HG03457 (cell line): ENCODE results near the gene CAPS.

Experiments used
- ATAC-seq: cut with Tn5 transposase; IDR thresholded peaks from one replicate; pipeline ENCODE4 v1.9.1; 2021; ENCODE audit warnings: moderate number of reproducible peaks; ENCODE audit not compliant: unreplicated experiment

CAPS gene

GRCh38 chr19:5891938-5892771 lies 21.9 kb upstream of the CAPS start:
- no peak for ATAC-seq

GRCh38 chr19:5892772-5893275 lies 21.2 kb upstream of the CAPS start:
- no peak for ATAC-seq

- ATAC-seq, result no peak
Observed at GRCh38 chr19:5893296-5893903, 20.7 kb upstream of the CAPS start.

- no peak for ATAC-seq
Observed at GRCh38 chr19:5893907-5894703, 19.9 kb upstream of the CAPS start.

DNA sequence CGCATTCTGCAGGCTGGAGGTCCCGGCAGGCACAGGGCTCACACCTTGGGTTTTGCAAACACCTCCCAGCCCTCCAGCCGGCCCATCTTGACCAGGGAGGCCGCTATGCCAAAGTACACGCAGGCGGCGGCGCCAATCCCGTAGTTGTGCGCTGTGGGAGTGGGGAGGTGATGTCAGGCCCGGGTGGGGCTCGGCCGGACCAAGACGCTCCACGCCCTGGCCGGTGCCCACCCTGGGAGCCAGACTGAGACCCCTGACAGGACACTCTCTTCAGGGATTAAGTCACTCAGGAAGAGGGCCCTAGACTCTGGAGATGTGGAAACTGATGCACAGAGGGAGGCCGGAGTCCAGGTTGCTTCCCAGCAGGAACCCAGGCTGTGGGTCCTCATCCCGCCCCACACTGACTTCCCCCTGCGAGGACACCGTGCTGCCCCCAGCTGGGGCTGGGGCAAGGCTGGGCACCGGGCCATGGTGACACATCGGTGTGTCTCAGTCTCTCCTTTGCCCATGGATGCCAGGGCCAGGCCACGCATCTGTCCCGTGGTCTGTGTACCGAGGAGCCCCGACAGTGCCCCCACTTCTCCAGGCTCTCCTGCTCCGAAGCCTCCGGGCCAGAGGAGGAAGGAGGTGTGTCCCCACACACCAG lies 19.2 kb upstream of the CAPS start:
- no peak for ATAC-seq

- no peak for ATAC-seq
Observed at GRCh38 chr19:5895409-5895808, 18.6 kb upstream of the CAPS start.

DNA sequence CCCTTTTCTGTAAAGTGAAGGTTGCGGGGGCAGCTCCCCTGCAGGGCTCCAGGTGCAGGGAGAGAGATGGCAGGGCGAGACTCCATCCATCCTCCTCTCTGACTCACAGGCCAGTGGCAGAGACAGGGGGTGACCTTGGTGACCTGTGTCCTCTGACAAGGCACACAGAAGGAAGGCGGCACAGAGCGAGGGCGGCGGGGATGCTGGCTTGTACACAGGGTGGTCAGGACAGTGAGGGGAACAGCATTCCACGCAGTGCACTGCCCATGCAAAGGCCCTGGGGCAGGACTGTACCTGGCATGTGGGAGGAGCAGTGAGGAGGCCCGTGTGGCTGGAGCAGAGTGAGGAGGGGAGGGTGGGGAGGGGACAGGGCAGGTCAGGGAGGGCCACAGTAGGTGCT lies 18.2 kb upstream of the CAPS start:
- ATAC-seq, result no peak

DNA sequence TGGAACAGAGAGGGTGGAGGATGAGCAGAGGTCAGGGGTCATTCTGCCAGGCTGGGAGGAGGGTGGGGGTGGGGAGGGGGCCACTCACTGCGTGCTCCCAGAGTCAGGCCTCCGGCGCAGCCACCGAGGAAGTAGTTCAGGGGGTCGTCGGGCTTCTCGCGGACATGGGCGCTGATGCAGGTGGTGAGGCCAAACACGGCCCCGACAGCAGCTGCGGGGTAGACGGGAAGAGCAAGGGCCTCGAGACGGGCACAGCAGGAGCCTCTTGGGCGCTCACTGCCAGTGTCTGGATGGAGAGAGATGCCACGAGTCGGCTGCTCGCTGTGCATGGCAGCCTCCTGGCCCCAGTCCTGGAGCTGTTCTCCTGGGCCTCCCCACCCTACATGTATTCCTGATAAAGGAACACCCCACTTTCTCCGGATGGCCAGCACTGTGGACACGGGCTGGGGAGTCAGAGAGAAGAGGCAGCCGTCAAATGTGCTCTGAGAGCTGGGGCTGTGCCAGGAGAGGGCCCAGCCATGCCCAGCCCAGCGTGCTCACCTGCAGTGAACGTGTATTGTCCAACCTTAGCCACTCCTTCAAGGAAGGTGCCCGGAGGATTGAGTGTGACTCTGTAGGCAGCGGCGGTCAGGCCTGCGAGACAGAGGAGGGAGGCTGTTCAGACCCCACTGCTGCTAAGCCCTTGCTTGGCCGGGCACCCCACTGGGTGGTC lies 17.5 kb upstream of the CAPS start:
- no peak for ATAC-seq

DNA sequence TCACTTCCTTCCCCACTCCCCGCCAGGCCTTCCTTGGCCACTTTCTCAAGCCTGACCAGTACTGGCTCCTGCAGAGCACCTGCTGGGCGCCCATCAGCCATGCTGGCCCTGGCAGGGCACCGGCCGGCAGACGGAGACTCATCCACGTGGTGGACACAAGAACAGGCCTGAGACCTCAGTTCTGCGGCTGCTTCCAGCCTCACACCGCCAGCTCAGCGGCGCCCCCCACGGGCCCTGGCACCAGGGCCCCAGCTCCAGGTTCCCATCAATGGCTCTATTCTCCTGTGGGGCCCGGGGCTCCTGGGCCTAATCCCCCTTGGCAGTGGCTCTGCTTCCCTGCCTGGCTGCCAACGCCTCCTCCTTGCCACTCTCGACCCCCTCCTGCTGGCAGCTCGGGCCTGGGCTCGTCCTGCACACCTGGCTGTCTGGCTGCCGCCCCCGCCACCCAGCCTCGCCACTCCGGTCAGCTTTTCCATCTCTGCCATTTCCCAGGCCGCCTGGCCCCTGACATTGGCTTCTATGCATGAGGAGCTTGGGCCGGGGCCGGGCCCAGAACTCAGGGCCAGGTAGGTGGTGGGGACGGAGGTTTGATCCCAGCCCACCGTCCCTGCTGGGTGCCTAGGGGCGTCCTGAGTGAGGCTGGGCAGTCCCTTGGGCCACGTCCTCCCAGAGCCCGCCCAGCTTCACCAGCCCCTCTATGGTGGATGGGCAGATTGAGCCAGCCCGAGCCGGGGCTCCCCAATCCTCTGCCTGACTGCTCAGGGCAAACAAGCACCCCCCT lies 16.7 kb upstream of the CAPS start:
- ATAC-seq, result no peak

DNA sequence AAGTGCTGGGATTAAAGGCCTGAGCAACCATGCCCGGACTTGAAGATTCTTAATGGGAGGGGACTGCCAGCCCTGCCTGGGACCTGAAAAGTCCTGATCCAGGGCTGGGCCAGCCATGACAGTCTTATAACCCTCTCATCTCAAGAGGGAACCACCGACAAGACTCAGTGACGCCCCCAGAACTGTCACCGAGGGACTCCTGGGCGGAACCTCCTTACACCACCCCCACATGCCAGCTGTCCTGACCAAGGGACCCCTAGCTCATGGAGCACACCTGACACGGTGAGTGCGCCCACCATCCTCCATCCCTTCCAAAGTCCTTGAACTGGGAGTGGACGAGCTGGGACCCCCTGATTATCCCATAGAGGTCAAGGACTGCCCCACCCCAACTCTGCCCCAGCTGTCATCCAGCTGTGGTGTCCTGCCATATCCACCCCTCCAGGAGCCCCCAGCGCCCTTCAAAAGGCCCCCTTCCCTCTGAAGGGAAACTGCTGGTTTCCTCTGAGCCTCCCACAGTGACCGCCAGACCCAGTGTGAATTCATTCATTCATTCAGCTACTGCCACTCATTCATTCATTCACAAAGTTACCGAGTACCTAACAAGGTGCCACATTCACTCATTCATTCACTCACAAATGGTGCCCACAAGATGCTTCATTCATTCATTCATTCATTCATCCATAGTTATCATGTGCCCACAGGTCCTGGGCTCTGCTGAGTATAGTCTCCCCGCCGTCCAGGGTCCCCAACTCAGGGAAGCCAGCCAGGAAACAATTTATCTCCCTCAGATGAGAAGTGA lies 14.1 kb upstream of the CAPS start:
- ATAC-seq, result no peak

DNA sequence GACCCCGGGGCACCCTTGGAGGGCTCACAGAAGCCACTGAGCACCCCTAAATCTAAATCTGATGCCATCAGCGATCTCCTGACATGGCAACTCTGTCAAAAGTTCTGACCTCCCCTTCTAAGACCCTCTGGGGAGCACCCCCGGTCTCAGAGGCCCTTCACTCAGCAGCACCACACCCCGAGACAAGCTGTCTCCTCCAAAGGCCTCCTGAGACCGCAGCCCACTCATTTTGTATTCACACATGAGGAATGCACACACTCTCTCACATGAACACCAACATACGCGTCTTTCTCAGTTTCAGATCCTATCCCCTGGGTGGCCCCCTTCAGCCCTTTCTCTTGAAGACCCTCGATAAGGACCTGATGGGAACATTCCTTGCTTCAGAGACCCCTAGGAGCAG lies 13.1 kb upstream of the CAPS start:
- no peak for ATAC-seq

GRCh38 chr19:5903056-5903623 lies 10.9 kb upstream of the CAPS start:
- ATAC-seq, result no peak

DNA sequence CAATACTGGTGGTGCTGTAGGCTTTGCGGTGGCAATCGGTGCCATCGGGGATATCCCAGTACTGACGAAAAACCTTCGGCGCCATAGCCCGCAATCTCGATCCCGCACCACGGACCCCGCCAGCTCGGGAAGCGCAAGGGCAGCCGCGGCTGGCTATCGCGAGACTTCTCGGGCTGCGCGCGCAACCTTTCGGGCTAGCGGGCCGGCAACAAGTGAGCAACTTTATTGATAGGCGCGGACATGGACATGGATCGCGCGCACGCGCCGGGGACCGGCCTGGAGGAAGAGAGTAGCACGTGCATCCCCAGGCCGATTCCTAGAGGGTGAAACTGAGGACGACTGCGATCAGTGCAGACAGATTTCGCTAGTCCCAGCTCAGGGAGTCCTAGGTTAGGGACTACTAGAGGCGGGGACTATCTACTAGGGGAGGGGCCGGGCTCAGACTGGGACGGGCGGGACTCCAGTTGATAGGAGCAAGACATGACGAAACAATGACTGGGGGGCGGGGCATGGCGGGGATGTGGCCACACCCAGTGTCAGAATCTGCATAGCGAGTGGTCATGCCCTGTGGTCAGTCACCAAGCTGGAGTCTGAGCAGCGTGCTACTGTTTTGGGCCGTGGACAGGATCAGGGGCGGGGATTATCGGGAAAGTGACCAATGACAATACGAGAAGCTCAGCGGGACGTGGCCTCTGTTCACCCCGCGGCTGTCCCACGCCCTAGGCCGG lies 10.3 kb upstream of the CAPS start, which contains the start of gene NDUFA11:
NDUFA11 (minus strand) TSS at position 167 of the 728 bp plus-strand sequence; CDS start at position 85, 82 bp downstream.
- ATAC-seq, result peak; percentile 23

DNA sequence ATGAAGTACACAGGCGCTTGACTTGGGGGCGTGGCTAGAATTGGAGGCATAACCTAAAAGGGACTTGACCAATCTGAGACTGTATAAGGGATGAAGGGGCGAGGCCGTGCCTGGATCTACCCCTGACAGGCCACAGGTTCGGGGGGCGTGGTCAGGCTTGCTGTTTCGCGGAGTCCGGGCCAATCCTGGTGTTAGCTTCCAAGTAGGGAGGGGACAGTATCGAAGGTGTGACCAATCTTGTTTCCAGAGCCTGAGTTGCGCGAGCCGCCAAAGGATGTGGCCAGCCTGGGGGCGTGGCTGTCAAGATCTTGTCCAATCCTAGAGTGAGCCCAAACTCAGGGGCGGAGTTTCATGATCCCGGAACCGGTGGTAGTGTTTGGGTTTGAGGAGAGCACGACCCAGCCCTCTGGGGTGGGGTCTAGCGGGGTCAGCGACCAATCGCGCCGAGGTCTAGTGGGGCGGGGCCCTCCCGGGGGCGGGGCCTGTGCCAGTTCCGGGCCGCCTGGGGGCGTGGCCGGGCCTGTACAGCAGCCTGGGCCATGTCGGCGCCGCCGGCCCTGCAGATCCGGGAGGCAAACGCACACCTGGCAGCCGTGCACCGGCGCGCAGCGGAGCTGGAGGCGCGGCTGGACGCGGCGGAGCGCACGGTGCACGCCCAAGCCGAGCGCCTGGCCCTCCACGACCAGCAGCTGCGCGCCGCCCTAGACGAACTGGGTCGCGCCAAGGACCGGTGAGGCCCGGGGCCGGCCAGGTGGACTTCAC lies 9.5 kb upstream of the CAPS start, which contains the start of gene VMAC:
VMAC (plus strand) TSS at position 521 of the 762 bp plus-strand sequence; CDS start at position 540, 19 bp downstream.
- peak; percentile 67 for ATAC-seq

DNA sequence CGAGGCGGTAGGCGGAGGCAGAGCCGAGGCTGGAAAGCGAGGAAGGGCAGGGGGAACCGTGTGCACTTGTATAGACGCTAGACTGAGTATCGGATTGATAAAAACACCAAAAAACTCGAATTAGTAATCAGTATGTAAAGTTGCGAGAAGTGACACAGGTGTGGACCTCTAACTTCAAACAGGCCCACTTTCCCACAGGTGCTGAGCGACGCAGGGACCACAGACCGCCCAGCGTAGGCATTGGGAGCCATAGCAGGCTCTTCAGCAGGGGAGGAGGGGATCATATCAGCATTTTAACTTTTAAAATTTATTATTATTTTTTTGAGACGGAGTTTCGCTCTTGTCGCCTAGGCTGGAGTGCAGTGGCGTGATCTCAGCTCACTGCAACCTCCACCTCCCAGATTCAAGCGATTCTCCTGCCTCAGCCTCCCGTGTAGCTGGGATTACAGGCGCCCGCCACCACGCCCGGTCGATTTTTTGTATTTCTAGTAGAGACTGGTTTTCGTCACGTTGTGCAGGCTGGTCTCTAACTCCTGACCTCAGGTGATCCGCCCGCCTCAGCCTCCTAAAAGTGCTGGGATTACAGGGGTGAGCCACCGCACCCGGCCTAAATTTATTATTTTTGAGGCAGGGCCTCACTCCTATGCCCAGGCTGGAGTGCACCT lies 8.8 kb upstream of the CAPS start:
- ATAC-seq, result no peak

DNA sequence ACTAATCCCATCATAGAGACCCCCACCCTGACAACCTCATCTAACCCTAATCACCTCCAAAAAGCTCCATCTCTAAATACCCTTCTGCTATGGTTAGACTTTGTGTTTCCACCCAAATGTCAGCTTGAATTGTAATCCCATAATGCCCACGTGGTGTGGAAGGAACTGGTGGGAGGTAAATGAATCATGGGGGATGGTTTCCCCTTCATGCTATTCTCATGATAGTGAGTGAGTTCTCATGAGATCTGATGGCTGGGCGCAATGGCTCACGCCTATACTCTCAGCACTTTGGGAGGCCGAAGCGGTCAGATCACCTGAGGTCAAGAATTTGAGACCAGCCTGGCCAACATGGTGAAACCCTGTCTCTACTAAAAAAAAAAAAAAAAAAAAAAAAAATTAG lies 6.8 kb upstream of the CAPS start:
- no peak for ATAC-seq
